ENCODE results near the gene FGFBP1. TPM values are rescaled to one million over a fixed set of nuclear protein-coding genes. Genes with fewer than 3 reads are reported as not detected.

FGFBP1 gene
- total RNA-seq, 1 experiment from 2014 or later, result not detected

DNA sequence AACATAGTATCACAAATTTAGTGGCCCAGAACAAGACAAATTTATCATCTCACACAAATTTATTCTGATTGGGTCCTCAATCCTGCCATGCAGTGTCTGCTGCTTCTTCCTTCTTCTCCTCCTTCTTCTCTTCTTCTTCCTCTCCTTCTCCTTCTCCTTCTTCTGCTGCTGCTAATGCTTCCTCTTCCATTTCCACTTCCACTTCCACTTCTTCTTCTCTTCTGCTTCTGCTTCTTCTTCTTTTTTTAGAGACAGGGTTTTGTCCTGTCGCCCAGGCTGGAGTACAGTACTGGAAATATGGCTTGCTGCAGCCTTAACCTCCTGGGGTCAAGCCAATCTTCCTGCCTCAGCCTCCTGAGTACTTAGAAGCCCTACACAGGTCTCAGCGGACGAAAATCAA is 37.5 kb downstream of the FGFBP1 start:
- no peak overlapping the region for H3K9ac ChIP-seq (ENCODE audit: low read length)
- H3K36me3 ChIP-seq (ENCODE audit: insufficient read depth, low read length), result no peaks in the 10 kb centered on the region
- no peak overlapping the region for H3K27ac ChIP-seq (ENCODE audit: low read length)
- no peak for DNase-seq
- H2AFZ ChIP-seq (ENCODE audit: low read length), result no peak overlapping the region
- H3K27me3 ChIP-seq (ENCODE audit: low read length), result no peaks in the 10 kb centered on the region
- H3K9me2 ChIP-seq (replicated peaks; ENCODE audit: insufficient read depth, low read length), result no peaks in the 10 kb centered on the region
- no peaks in the 10 kb centered on the region for H4K20me1 ChIP-seq (ENCODE audit: insufficient read depth, low read depth, low read length)
- H3K4me2 ChIP-seq (ENCODE audit: low read depth, low read length, poor library complexity, severe bottlenecking), result no peak overlapping the region
- H3K9me3 ChIP-seq (ENCODE audit: low read length), result no peaks in the 10 kb centered on the region
- no peak overlapping the region for H3K4me3 ChIP-seq (ENCODE audit: low read length)
- H3K4me1 ChIP-seq (ENCODE audit: low read length), result no peaks in the 10 kb centered on the region
- no peaks in the 10 kb centered on the region for H3K79me2 ChIP-seq (ENCODE audit: low read length)

DNA sequence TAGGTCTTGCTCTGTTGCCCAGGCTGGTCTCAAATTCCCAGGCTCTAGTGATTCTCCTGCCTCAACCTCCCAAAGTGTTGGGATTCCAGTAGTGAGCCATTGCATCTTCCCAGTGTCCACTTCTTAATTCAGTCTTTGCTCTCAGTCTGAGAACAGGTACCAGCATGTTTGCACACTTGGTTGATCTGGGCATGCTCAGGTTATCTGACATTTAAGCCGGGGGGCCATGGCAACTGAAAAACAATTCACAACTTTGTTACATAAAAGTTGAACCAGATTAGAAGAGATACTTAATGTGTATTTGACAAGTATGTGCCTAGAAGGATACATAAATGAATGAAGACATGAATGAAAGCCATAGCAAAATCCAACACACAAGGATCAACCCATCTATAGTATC is 39.0 kb downstream of the FGFBP1 start:
- no peaks in the 10 kb centered on the region for H3K79me2 ChIP-seq (ENCODE audit: low read length)
- H3K9me3 ChIP-seq (ENCODE audit: low read length), result no peaks in the 10 kb centered on the region
- no peaks in the 10 kb centered on the region for H3K4me1 ChIP-seq (ENCODE audit: low read length)
- H3K27ac ChIP-seq (ENCODE audit: low read length), result no peak overlapping the region
- H2AFZ ChIP-seq (ENCODE audit: low read length), result no peak overlapping the region
- no peak for DNase-seq
- no peak overlapping the region for H3K4me3 ChIP-seq (ENCODE audit: low read length)
- H3K4me2 ChIP-seq (ENCODE audit: low read depth, low read length, poor library complexity, severe bottlenecking), result no peak overlapping the region
- H3K27me3 ChIP-seq (ENCODE audit: low read length), result no peaks in the 10 kb centered on the region
- no peaks in the 10 kb centered on the region for H3K9me2 ChIP-seq (replicated peaks; ENCODE audit: insufficient read depth, low read length)
- no peaks in the 10 kb centered on the region for H3K36me3 ChIP-seq (ENCODE audit: insufficient read depth, low read length)
- no peak overlapping the region for H3K9ac ChIP-seq (ENCODE audit: low read length)
- H4K20me1 ChIP-seq (ENCODE audit: insufficient read depth, low read depth, low read length), result no peaks in the 10 kb centered on the region

DNA sequence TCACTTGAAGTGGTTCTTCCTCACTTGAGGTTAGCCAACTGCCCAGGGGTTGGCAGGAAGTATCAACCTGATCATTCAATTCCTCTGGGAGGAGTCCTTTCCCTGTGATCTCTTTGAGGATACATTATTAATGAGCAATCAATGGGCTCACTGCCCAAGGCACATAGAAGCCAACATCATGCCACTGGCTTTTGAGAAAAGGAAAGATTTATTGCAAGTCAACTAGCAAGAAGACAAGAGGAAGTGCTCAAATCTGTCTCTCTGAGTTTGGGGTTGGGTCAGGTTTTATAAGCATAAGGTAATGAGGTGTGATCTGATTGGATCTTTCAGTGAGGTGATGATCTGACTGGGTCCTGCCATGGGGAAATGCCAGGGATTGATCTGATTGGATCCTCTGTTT is 39.6 kb downstream of the FGFBP1 start:
- H3K27ac ChIP-seq (ENCODE audit: low read length), result no peak overlapping the region
- no peaks in the 10 kb centered on the region for H3K4me1 ChIP-seq (ENCODE audit: low read length)
- no peaks in the 10 kb centered on the region for H3K9me3 ChIP-seq (ENCODE audit: low read length)
- H3K4me2 ChIP-seq (ENCODE audit: low read depth, low read length, poor library complexity, severe bottlenecking), result no peak overlapping the region
- H3K36me3 ChIP-seq (ENCODE audit: insufficient read depth, low read length), result no peaks in the 10 kb centered on the region
- no peaks in the 10 kb centered on the region for H3K9me2 ChIP-seq (replicated peaks; ENCODE audit: insufficient read depth, low read length)
- no peaks in the 10 kb centered on the region for H4K20me1 ChIP-seq (ENCODE audit: insufficient read depth, low read depth, low read length)
- no peak overlapping the region for H3K4me3 ChIP-seq (ENCODE audit: low read length)
- no peak overlapping the region for H2AFZ ChIP-seq (ENCODE audit: low read length)
- H3K27me3 ChIP-seq (ENCODE audit: low read length), result no peaks in the 10 kb centered on the region
- DNase-seq, result no peak
- no peaks in the 10 kb centered on the region for H3K79me2 ChIP-seq (ENCODE audit: low read length)
- H3K9ac ChIP-seq (ENCODE audit: low read length), result no peak overlapping the region

DNA sequence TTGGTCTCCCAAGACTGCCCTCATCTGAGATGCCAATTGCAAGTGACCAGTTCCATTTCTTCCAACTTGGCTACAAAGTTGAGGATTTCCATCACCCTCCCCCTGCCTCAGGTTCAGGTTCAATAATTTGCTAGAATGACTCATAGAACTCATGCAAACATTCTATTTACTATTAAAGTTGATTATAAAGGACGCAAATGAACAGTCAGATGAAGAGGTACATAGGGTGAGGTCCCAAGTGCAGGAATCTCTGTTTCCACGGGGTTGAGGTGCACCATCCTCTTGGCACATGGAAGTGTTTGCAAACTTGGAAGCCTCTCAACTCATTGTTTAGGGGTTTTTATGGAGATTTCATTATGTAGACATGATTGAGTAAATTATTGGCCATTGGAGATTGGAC is 41.0 kb downstream of the FGFBP1 start:
- no peak overlapping the region for H3K9ac ChIP-seq (ENCODE audit: low read length)
- no peak overlapping the region for H3K27ac ChIP-seq (ENCODE audit: low read length)
- H3K79me2 ChIP-seq (ENCODE audit: low read length), result no peaks in the 10 kb centered on the region
- H3K4me1 ChIP-seq (ENCODE audit: low read length), result no peaks in the 10 kb centered on the region
- DNase-seq, result no peak
- no peak overlapping the region for H3K4me3 ChIP-seq (ENCODE audit: low read length)
- H3K4me2 ChIP-seq (ENCODE audit: low read depth, low read length, poor library complexity, severe bottlenecking), result no peak overlapping the region
- H3K9me2 ChIP-seq (replicated peaks; ENCODE audit: insufficient read depth, low read length), result no peaks in the 10 kb centered on the region
- H2AFZ ChIP-seq (ENCODE audit: low read length), result no peak overlapping the region
- no peaks in the 10 kb centered on the region for H4K20me1 ChIP-seq (ENCODE audit: insufficient read depth, low read depth, low read length)
- no peaks in the 10 kb centered on the region for H3K27me3 ChIP-seq (ENCODE audit: low read length)
- no peaks in the 10 kb centered on the region for H3K36me3 ChIP-seq (ENCODE audit: insufficient read depth, low read length)
- no peaks in the 10 kb centered on the region for H3K9me3 ChIP-seq (ENCODE audit: low read length)

DNA sequence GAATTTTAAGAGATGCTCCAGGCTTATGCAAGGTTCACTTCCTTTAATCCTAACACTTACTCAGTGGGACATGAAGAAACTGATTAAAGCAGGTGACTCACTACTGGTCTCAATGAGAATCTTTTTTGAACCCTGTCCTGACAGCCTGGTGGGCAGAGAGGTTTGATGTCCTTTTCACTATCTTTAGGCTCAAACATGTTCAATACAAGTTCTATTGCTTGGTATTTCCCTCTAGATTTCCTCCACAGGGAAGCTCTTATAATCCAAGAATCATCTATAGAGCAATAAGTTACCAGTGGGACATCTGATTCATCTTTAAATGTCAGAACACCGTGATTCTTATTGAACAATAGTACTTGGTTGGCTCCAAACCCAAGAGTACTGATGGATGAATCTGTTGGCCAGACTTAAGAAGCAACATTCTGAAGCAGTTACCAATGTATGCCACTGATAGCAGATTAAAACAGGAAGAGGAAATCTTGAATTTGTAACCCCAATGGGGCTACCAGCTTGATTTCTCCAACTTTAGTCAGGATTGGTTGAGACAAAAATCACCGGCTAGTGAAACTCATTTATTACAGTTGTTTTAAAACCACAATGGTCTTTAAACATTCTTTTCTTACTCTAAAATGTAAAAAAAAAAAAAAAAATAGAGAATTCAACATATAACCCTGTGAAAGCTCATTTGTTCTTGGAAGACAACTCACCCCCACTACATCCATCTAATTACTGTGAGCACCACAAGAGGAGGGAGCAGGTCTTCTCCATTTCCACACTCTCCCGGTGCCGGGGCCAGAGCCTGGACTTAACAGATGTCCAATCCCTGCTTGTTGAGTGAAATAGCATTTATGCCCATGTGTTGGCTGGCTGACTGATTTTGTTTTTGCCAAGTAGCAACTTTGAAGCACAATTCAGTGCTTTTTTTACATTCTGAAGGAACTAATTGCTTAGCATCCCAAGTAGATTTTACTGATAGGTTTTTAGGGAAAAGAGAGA is 43.3 kb downstream of the FGFBP1 start:
- Histone ChIP-seq H2AFZ (ENCODE audit: low read length) (no peak overlapping the region), H3K4me1 (ENCODE audit: low read length) (peaks cover 12% of the 10 kb centered on the region), H4K20me1 (ENCODE audit: insufficient read depth, low read depth, low read length) (no peaks in the 10 kb centered on the region), H3K4me2 (ENCODE audit: low read depth, low read length, poor library complexity, severe bottlenecking) (no peak overlapping the region), H3K36me3 (ENCODE audit: insufficient read depth, low read length) (no peaks in the 10 kb centered on the region), H3K27ac (ENCODE audit: low read length) (no peak overlapping the region), H3K9ac (ENCODE audit: low read length) (no peak overlapping the region), H3K9me2 (replicated peaks; ENCODE audit: insufficient read depth, low read length) (no peaks in the 10 kb centered on the region), H3K9me3 (ENCODE audit: low read length) (no peaks in the 10 kb centered on the region), H3K27me3 (ENCODE audit: low read length) (no peaks in the 10 kb centered on the region), H3K4me3 (ENCODE audit: low read length) (no peak overlapping the region), H3K79me2 (ENCODE audit: low read length) (no peaks in the 10 kb centered on the region)
- no peak for DNase-seq

DNA sequence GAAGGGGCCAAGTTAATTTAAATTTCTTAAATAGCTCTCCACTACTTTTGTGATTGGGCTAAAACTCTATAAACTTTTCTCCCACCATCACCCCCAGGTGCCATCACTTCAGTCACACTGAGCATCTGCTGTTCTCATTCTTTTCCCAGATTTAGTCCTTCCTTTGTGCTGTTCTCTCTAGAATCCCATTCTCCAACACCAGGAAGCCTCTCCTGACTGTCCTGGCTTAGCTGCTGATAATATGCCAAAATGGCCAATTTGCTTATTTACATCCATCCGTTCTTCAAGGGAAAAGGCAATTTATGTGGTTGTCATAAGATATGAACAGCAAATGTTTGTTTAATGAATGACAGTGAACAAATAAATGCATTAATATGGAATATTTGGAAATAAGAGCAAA is 44.1 kb downstream of the FGFBP1 start:
- H3K27ac ChIP-seq (ENCODE audit: low read length), result no peak overlapping the region
- H3K4me2 ChIP-seq (ENCODE audit: low read depth, low read length, poor library complexity, severe bottlenecking), result no peak overlapping the region
- no peak overlapping the region for H2AFZ ChIP-seq (ENCODE audit: low read length)

DNA sequence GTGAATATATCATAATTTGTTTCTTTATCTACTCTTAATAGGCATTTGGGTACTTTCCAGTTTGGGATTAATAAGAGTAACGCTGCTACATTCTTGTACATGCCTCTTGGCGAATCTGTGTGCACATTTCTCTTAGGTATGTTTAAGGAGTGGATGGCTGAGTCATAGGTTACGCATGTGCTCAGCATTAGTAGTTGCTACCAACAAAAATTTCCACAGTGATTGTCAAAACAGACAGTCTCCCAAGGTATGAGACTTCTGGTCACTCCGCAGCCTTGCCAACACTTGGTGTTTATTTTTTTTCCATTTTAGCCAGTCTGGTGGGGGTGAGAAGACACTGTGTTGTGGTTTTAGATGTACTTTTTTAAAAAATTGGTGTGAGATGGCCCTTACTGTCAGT is 44.6 kb downstream of the FGFBP1 start:
- Histone ChIP-seq H3K4me2 (ENCODE audit: low read depth, low read length, poor library complexity, severe bottlenecking) (no peak overlapping the region), H3K4me1 (ENCODE audit: low read length) (peaks cover 12% of the 10 kb centered on the region), H3K9me3 (ENCODE audit: low read length) (no peaks in the 10 kb centered on the region), H3K9ac (ENCODE audit: low read length) (no peak overlapping the region), H3K27ac (ENCODE audit: low read length) (no peak overlapping the region), H3K36me3 (ENCODE audit: insufficient read depth, low read length) (no peaks in the 10 kb centered on the region), H3K4me3 (ENCODE audit: low read length) (no peak overlapping the region), H3K9me2 (replicated peaks; ENCODE audit: insufficient read depth, low read length) (no peaks in the 10 kb centered on the region), H3K27me3 (ENCODE audit: low read length) (no peaks in the 10 kb centered on the region), H3K79me2 (ENCODE audit: low read length) (no peaks in the 10 kb centered on the region), H2AFZ (ENCODE audit: low read length) (no peak overlapping the region), H4K20me1 (ENCODE audit: insufficient read depth, low read depth, low read length) (no peaks in the 10 kb centered on the region)
- no peak for DNase-seq

More for the DNA sequence above, 44.1 kb downstream of the FGFBP1 start:
- no peaks in the 10 kb centered on the region for H3K9me2 ChIP-seq (replicated peaks; ENCODE audit: insufficient read depth, low read length)
- no peaks in the 10 kb centered on the region for H4K20me1 ChIP-seq (ENCODE audit: insufficient read depth, low read depth, low read length)
- H3K79me2 ChIP-seq (ENCODE audit: low read length), result no peaks in the 10 kb centered on the region
- no peak overlapping the region for H3K9ac ChIP-seq (ENCODE audit: low read length)
- no peaks in the 10 kb centered on the region for H3K9me3 ChIP-seq (ENCODE audit: low read length)
- no peaks in the 10 kb centered on the region for H3K27me3 ChIP-seq (ENCODE audit: low read length)
- DNase-seq, result no peak
- no peaks in the 10 kb centered on the region for H3K36me3 ChIP-seq (ENCODE audit: insufficient read depth, low read length)
- no peak overlapping the region for H3K4me3 ChIP-seq (ENCODE audit: low read length)
- H3K4me1 ChIP-seq (ENCODE audit: low read length), result peaks cover 12% of the 10 kb centered on the region

DNA sequence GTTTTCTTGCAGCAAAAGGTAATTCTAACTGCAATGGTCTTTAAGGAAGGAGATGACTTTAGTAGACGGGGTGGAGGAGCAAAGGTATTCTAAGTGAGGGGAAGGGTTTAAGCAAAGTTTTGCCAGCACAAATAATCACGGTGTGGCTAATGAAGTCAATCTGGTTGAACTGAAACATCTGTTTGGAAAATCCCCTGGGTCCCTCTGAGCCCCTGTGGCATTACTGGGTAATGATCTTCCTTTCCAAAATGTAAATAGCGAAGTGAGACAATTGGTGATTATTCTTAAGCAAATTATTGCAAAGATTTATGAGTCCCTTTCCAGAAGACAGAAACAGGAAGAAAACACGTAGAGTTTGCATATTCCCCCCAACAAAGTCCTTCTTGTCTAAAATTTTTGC is 47.2 kb downstream of the FGFBP1 start:
- Histone ChIP-seq H4K20me1 (ENCODE audit: insufficient read depth, low read depth, low read length) (no peaks in the 10 kb centered on the region), H2AFZ (ENCODE audit: low read length) (no peak overlapping the region), H3K27ac (ENCODE audit: low read length) (no peak overlapping the region), H3K79me2 (ENCODE audit: low read length) (no peaks in the 10 kb centered on the region), H3K4me1 (ENCODE audit: low read length) (peaks cover 12% of the 10 kb centered on the region), H3K9me3 (ENCODE audit: low read length) (no peaks in the 10 kb centered on the region), H3K4me2 (ENCODE audit: low read depth, low read length, poor library complexity, severe bottlenecking) (peak overlapping the region; percentile 23), H3K36me3 (ENCODE audit: insufficient read depth, low read length) (no peaks in the 10 kb centered on the region), H3K4me3 (ENCODE audit: low read length) (no peak overlapping the region), H3K27me3 (ENCODE audit: low read length) (no peaks in the 10 kb centered on the region), H3K9me2 (replicated peaks; ENCODE audit: insufficient read depth, low read length) (no peaks in the 10 kb centered on the region), H3K9ac (ENCODE audit: low read length) (no peak overlapping the region)
- no peak for DNase-seq
